Parathyroid adenoma (tissue), 2 donors: ENCODE data around the gene FXYD3.
"Not testable (repeated sequence)": the region's sequence is repeated elsewhere in the genome, so short reads cannot be mapped to it uniquely, and the experiment has no call there.

Experiments
- H2AFZ ChIP-seq: fragments of 300-600 bp; sonication (generic); one replicate; pipeline ENCODE4 v1.7.0; 2017; ENCODE audit warnings: antibody characterized with exemption, mild to moderate bottlenecking
- H3K27ac ChIP-seq: fragments of 300-600 bp; sonication (generic); one replicate; pipeline ENCODE4 v1.7.0; 2017
- H3K27me3 ChIP-seq: fragments of 300-600 bp; sonication (generic); one replicate; pipeline ENCODE4 v1.7.0; 2017; ENCODE audit warnings: low read length; ENCODE audit not compliant: control insufficient read depth, insufficient read depth
- H3K36me3 ChIP-seq: fragments of 300-600 bp; sonication (generic); one replicate; pipeline ENCODE4 v1.7.0; 2017; ENCODE audit warnings: low read length; ENCODE audit not compliant: control insufficient read depth, insufficient read depth
- H3K4me1 ChIP-seq: fragments of 300-600 bp; sonication (generic); one replicate; pipeline ENCODE4 v1.7.0; 2017; ENCODE audit warnings: control low read depth
- H3K4me2 ChIP-seq: fragments of 300-600 bp; sonication (generic); one replicate; pipeline ENCODE4 v1.7.0; 2017; ENCODE audit warnings: low read length
- H3K4me3 ChIP-seq: fragments of 300-600 bp; sonication (generic); one replicate; pipeline ENCODE4 v1.7.0; 2017; ENCODE audit warnings: low read depth, low read length
- H3K79me2 ChIP-seq: fragments of 300-600 bp; sonication (generic); one replicate; pipeline ENCODE4 v1.7.0; 2017; ENCODE audit warnings: control low read depth
- H3K9ac ChIP-seq: fragments of 300-600 bp; sonication (generic); one replicate; pipeline ENCODE4 v1.7.0; 2017; ENCODE audit warnings: mild to moderate bottlenecking
- H3K9me3 ChIP-seq: fragments of 300-600 bp; sonication (generic); one replicate; pipeline ENCODE4 v1.7.0; 2017; ENCODE audit warnings: low read length; ENCODE audit not compliant: control insufficient read depth
- CTCF ChIP-seq: fragments of 300-600 bp; sonication (generic); IDR thresholded peaks from one replicate; pipeline ENCODE4 v1.7.0; 2017; ENCODE audit warnings: antibody characterized with exemption, mild to moderate bottlenecking
- donor health status: primary hyperparathyroidism.

FXYD3 gene

DNA sequence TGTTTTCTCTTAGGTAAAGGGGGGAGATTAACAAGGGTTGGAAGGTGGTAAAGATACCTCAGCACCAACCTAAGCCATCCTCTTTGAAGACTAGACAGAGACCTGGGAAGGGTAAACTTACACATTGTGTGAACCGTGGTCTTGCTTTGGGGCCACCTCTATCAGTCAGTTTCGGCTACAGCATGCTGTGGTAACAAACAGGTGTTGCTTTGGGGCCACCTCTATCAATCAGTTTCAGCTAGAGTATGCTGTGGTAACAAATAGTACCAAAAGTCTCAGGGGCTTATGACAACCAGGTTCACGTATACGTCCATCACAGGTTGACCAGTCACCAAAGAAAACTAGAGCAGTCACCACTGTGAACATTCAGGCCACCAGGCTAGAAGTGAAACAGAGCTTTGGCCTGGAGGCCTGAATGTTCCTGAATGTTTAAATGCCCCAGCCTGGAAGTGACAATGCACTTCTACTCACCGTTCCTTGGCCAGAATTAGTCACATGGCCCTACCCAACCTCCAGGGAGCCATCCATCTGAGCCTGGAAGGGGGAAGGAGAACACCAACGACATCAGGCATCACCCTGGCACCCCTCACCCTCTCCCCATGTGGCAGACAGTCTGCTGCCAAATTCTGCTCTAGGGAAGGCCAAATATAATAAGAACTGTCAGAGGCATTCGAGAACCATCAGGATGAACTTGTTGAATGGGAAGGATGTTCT, 31.3 kb downstream of the FXYD3 start:
- H3K4me1 ChIP-seq = peaks cover 4% of the 10 kb centered on the region
- H3K4me3 ChIP-seq = no peak overlapping the region
- no peak overlapping the region for H3K4me2 ChIP-seq
- no peak overlapping the region for H2AFZ ChIP-seq
- H3K9me3 ChIP-seq = no peaks in the 10 kb centered on the region
- H3K27ac ChIP-seq = no peak overlapping the region
- H3K9ac ChIP-seq = no peak overlapping the region
- no peaks in the 10 kb centered on the region for H3K36me3 ChIP-seq
- TF ChIP-seq CTCF = no peak
- no peaks in the 10 kb centered on the region for H3K79me2 ChIP-seq
- H3K27me3 ChIP-seq = peaks cover 8% of the 10 kb centered on the region

DNA sequence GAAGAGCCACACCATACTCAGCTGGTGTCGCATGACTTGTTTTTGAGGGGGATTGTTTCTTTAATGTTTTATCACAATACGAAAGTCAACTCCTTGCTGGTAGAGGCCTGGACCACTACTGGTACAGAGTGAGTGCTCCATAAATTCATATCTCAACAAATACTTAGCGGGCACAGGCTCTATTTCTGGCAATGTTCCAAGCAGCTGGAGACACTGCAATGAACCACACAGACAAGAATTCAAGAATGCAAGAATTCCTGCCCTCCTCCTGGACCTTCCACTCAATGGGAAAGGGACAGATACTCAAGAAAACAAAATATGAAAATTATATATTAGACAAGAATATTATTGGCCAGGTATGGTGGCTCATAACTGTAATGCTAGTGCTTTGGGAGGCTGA, 33.8 kb downstream of the FXYD3 start:
- H2AFZ ChIP-seq = no peak overlapping the region
- H3K79me2 ChIP-seq = no peaks in the 10 kb centered on the region

GRCh38 chr19:35150445-35150844, 34.8 kb downstream of the FXYD3 start:
- H3K4me3 ChIP-seq = no peak overlapping the region
- H3K9me3 ChIP-seq = no peaks in the 10 kb centered on the region
- no peak for TF ChIP-seq CTCF
- no peak overlapping the region for H3K9ac ChIP-seq
- no peaks in the 10 kb centered on the region for H3K79me2 ChIP-seq
- no peak overlapping the region for H3K27ac ChIP-seq
- no peak overlapping the region for H3K4me2 ChIP-seq
- H3K36me3 ChIP-seq = no peaks in the 10 kb centered on the region
- H3K27me3 ChIP-seq = peaks cover 3% of the 10 kb centered on the region
- peaks cover 4% of the 10 kb centered on the region for H3K4me1 ChIP-seq
- no peak overlapping the region for H2AFZ ChIP-seq

More for the DNA sequence above, 33.8 kb downstream of the FXYD3 start:
- peaks cover 4% of the 10 kb centered on the region for H3K4me1 ChIP-seq
- H3K4me2 ChIP-seq = no peak overlapping the region
- no peaks in the 10 kb centered on the region for H3K36me3 ChIP-seq
- TF ChIP-seq CTCF = no peak
- H3K4me3 ChIP-seq = no peak overlapping the region
- H3K9ac ChIP-seq = no peak overlapping the region
- no peaks in the 10 kb centered on the region for H3K9me3 ChIP-seq
- H3K27me3 ChIP-seq = no peaks in the 10 kb centered on the region
- H3K27ac ChIP-seq = no peak overlapping the region

DNA sequence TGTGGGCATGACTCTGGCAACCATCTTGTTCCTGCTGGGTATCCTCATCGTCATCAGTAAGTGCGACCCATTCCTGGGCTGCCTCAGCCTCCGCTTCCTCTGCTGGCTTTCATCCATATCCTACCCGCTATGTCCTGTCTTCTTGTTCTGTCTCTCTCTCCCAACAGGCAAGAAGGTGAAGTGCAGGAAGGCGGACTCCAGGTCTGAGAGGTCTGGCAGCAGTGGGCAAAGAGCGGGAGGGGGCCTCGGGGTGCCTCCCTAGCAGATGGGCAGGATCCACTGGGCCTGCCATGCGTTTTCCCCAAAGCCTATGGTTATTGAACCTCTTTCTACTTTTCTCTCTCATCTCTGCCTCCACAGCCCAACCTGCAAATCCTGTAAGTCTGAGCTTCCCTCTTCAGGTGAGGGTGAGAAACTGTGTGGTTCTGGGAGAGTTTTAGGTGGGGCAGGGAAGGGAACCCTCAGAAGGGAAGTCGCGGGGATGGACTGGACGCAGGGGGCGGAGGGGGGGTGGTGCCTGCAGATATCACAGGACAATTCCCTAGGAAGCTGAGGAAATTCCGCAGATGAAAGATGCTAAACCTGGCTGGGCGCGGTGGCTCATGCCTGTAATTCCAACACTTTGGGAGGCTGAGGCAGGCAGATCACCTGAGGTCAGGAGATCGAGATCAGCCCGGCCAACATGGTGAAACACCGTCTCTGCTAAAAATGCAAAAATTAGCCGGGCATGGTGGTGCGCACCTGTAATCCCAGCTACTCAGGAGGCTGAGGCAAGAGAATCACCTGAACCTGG, 35.8 kb downstream of the FXYD3 start:
- Histone ChIP-seq H3K36me3 (no peaks in the 10 kb centered on the region), H3K4me1 (peaks cover 4% of the 10 kb centered on the region), H3K79me2 (no peaks in the 10 kb centered on the region), H3K27me3 (peaks cover 3% of the 10 kb centered on the region), H3K4me2 (no peak overlapping the region), H2AFZ (no peak overlapping the region), H3K9me3 (no peaks in the 10 kb centered on the region), H3K9ac (no peak overlapping the region), H3K4me3 (no peak overlapping the region), H3K27ac (no peak overlapping the region)
- TF ChIP-seq CTCF = no peak

DNA sequence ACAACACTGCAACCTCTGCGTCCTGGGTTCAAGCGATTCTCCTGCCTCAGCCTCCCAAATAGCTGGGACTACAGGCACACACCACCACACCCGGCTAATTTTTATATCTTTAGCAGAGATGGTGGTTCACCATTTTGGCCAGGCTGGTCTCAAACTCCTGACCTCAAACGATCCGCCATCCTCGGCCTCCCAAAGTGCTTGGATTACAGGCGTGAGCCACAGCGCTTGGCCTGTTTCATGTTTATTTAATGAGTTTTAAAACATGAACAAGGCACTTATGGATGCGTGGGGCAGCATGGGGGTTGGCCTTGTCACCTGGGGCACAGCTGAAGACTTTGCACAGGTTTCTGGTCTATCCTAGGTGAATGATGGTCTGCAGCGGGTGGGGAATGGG, 37.5 kb downstream of the FXYD3 start:
- not testable (repeated sequence) for H3K9ac ChIP-seq

More for the DNA sequence above, 37.5 kb downstream of the FXYD3 start:
- H3K9me3 ChIP-seq, H3K4me2 ChIP-seq, H3K4me1 ChIP-seq, H3K79me2 ChIP-seq, H3K4me3 ChIP-seq, H3K27ac ChIP-seq, H3K36me3 ChIP-seq, H2AFZ ChIP-seq, H3K27me3 ChIP-seq: not testable (repeated sequence)
